Parathyroid adenoma (tissue), 2 donors: Measurements from ENCODE around the gene ANKRD55.
"Not testable (repeated sequence)": the region's sequence is repeated elsewhere in the genome, so short reads cannot be mapped to it uniquely, and the experiment has no call there.

Source experiments
- H2AFZ ChIP-seq: fragments of 300-600 bp; sonication (generic); one replicate; pipeline ENCODE4 v1.7.0; 2017; ENCODE audit warnings: antibody characterized with exemption, mild to moderate bottlenecking
- H3K27ac ChIP-seq: fragments of 300-600 bp; sonication (generic); one replicate; pipeline ENCODE4 v1.7.0; 2017
- H3K27me3 ChIP-seq: fragments of 300-600 bp; sonication (generic); one replicate; pipeline ENCODE4 v1.7.0; 2017; ENCODE audit warnings: low read length; ENCODE audit not compliant: control insufficient read depth, insufficient read depth
- H3K36me3 ChIP-seq: fragments of 300-600 bp; sonication (generic); one replicate; pipeline ENCODE4 v1.7.0; 2017; ENCODE audit warnings: low read length; ENCODE audit not compliant: control insufficient read depth, insufficient read depth
- H3K4me1 ChIP-seq: fragments of 300-600 bp; sonication (generic); one replicate; pipeline ENCODE4 v1.7.0; 2017; ENCODE audit warnings: control low read depth
- H3K4me2 ChIP-seq: fragments of 300-600 bp; sonication (generic); one replicate; pipeline ENCODE4 v1.7.0; 2017; ENCODE audit warnings: low read length
- H3K4me3 ChIP-seq: fragments of 300-600 bp; sonication (generic); one replicate; pipeline ENCODE4 v1.7.0; 2017; ENCODE audit warnings: low read depth, low read length
- H3K79me2 ChIP-seq: fragments of 300-600 bp; sonication (generic); one replicate; pipeline ENCODE4 v1.7.0; 2017; ENCODE audit warnings: control low read depth
- H3K9ac ChIP-seq: fragments of 300-600 bp; sonication (generic); one replicate; pipeline ENCODE4 v1.7.0; 2017; ENCODE audit warnings: mild to moderate bottlenecking
- H3K9me3 ChIP-seq: fragments of 300-600 bp; sonication (generic); one replicate; pipeline ENCODE4 v1.7.0; 2017; ENCODE audit warnings: low read length; ENCODE audit not compliant: control insufficient read depth
- CTCF ChIP-seq: fragments of 300-600 bp; sonication (generic); IDR thresholded peaks from one replicate; pipeline ENCODE4 v1.7.0; 2017; ENCODE audit warnings: antibody characterized with exemption, mild to moderate bottlenecking
- donor health status: primary hyperparathyroidism.

Gene ANKRD55

GRCh38 chr5:56228631-56229030 lies 4.5 kb downstream of the ANKRD55 start:
- TF ChIP-seq CTCF = no peak
- H2AFZ ChIP-seq = no peak overlapping the region
- no peak overlapping the region for H3K27ac ChIP-seq
- H3K36me3 ChIP-seq = no peaks in the 10 kb centered on the region
- H3K4me2 ChIP-seq = no peak overlapping the region
- H3K9ac ChIP-seq = no peak overlapping the region
- H3K9me3 ChIP-seq = no peaks in the 10 kb centered on the region
- no peaks in the 10 kb centered on the region for H3K27me3 ChIP-seq
- no peak overlapping the region for H3K4me3 ChIP-seq
- no peaks in the 10 kb centered on the region for H3K79me2 ChIP-seq
- H3K4me1 ChIP-seq = no peaks in the 10 kb centered on the region

- TF ChIP-seq CTCF = no peak
- H3K79me2 ChIP-seq = no peaks in the 10 kb centered on the region
These were observed 5.4 kb downstream of the ANKRD55 start for GRCh38 chr5:56227691-56228090.

GRCh38 chr5:56223298-56223697 lies 9.8 kb downstream of the ANKRD55 start:
- not testable (repeated sequence) for H3K9ac ChIP-seq, H2AFZ ChIP-seq, H3K9me3 ChIP-seq, H3K27ac ChIP-seq, H3K4me2 ChIP-seq, H3K27me3 ChIP-seq, H3K4me3 ChIP-seq, H3K4me1 ChIP-seq, H3K36me3 ChIP-seq, H3K79me2 ChIP-seq

More at GRCh38 chr5:56227691-56228090, 5.4 kb downstream of the ANKRD55 start:
- H3K9me3 ChIP-seq = no peaks in the 10 kb centered on the region
- H3K27me3 ChIP-seq = no peaks in the 10 kb centered on the region
- H3K9ac ChIP-seq = no peak overlapping the region
- H3K27ac ChIP-seq = no peak overlapping the region
- no peak overlapping the region for H3K4me3 ChIP-seq
- H3K36me3 ChIP-seq = no peaks in the 10 kb centered on the region
- H2AFZ ChIP-seq = no peak overlapping the region
- H3K4me1 ChIP-seq = no peaks in the 10 kb centered on the region
- H3K4me2 ChIP-seq = no peak overlapping the region

GRCh38 chr5:56221601-56222000 lies 11.5 kb downstream of the ANKRD55 start:
- not testable (repeated sequence) for H3K4me3 ChIP-seq, H3K9me3 ChIP-seq

GRCh38 chr5:56215019-56215830 lies 17.9 kb downstream of the ANKRD55 start:
- Histone ChIP-seq H3K9ac (no peak overlapping the region), H3K9me3 (peaks cover 6% of the 10 kb centered on the region), H3K4me1 (no peaks in the 10 kb centered on the region), H3K79me2 (no peaks in the 10 kb centered on the region), H3K4me3 (no peak overlapping the region), H3K27me3 (no peaks in the 10 kb centered on the region), H3K27ac (no peak overlapping the region), H3K36me3 (no peaks in the 10 kb centered on the region), H2AFZ (no peak overlapping the region), H3K4me2 (no peak overlapping the region)
- no peak for TF ChIP-seq CTCF

More at GRCh38 chr5:56221601-56222000, 11.5 kb downstream of the ANKRD55 start:
- H3K4me1 ChIP-seq, H3K4me2 ChIP-seq, H3K27ac ChIP-seq, H3K79me2 ChIP-seq, H2AFZ ChIP-seq, H3K36me3 ChIP-seq, H3K27me3 ChIP-seq, H3K9ac ChIP-seq: not testable (repeated sequence)

GRCh38 chr5:56213886-56214535 lies 19.1 kb downstream of the ANKRD55 start:
- H2AFZ ChIP-seq, H3K36me3 ChIP-seq, H3K9me3 ChIP-seq, H3K4me2 ChIP-seq, H3K27me3 ChIP-seq, H3K27ac ChIP-seq, H3K4me3 ChIP-seq, H3K79me2 ChIP-seq, H3K9ac ChIP-seq, H3K4me1 ChIP-seq: not testable (repeated sequence)
